ENCODE results near the gene MFF. TPM values are rescaled to one million over a fixed set of nuclear protein-coding genes. Genes with fewer than 3 reads are reported as not detected.

The MFF gene
- total and polyA plus RNA-seq, 10 of the 15 experiments (the other 5 are each of a cell fraction or from before 2014, with no cell fraction given): 19.6 to 131 (median 106) TPM

DNA sequence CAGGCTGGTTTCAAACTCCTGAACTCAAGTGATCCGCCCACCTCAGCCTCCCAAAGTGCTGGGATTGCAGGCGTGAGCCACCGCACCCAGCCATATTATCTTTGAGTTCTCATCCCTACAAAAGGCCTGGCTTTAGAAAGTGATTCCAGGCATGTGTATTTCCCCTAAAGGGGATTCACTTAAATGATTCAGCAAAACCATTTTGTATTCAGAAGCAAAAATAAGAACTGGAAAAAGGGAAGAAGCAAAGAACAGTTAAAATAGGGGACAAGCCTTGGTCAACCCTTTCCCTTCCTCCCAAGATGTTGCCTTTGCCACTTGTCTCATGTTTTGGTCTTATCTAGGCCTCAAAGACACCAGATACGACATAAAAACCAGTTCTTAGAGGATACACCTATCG is 43.5 kb downstream of the MFF start:
- H4K20me1 ChIP-seq (ENCODE audit: control insufficient read depth, insufficient read depth): no peaks in the 10 kb centered on the region

More for the DNA sequence above, 43.5 kb downstream of the MFF start:
- ATAC-seq: no peak
- H3K36me3 ChIP-seq (ENCODE audit: control insufficient read depth in 2 of 2, insufficient read depth in 2 of 2, low read length in 1 of 2): no peaks in the 10 kb centered on the region
- WGBS (ENCODE audit: insufficient coverage, insufficient replicate concordance, low lambda C conversion rate, missing lambda C conversion rate): 77% methylated on average over 5 of the region's 5 CpGs
- DNase-seq (ENCODE audit: low read depth, low spot score): no peak
- H3K4me2 ChIP-seq (ENCODE audit: control insufficient read depth, insufficient read depth): no peak overlapping the region
- POLR2A ChIA-PET: no interaction called here
- no peak overlapping the region for H2AFZ ChIP-seq (ENCODE audit: control insufficient read depth, low read depth, low read length)
- H3K9me3 ChIP-seq (replicated peaks; ENCODE audit: control insufficient read depth, insufficient read depth, low read length): no peaks in the 10 kb centered on the region
- intact Hi-C loops (cut with micrococcal nuclease; ENCODE audit: unreplicated experiment): no loop called here
- FAIRE-seq: no peak
- H3K27me3 ChIP-seq (replicated peaks in 1 of 2; ENCODE audit: control insufficient read depth in 2 of 2, insufficient read depth in 2 of 2, low read length in 1 of 2): no peaks in the 10 kb centered on the region
- no peaks in the 10 kb centered on the region for H3K79me2 ChIP-seq (ENCODE audit: control insufficient read depth, insufficient read depth, low read length)
- H3K27ac ChIP-seq (ENCODE audit: control insufficient read depth, insufficient read depth): no peak overlapping the region
- SMC1A ChIA-PET (ENCODE audit: uncharacterized antibody, unreplicated experiment): no interaction called here
- in situ Hi-C loops (cut with MboI): no loop called here
- RAD21 ChIA-PET (ENCODE audit: unreplicated experiment): no interaction called here
- no peaks in the 10 kb centered on the region for H3K4me1 ChIP-seq (ENCODE audit: control insufficient read depth, insufficient read depth, low read length)
- CTCF ChIA-PET: no interaction called here
- H3K4me3 ChIP-seq: no peak overlapping the region
- no TSS peak for BruUV-seq (replicated peaks)
- H3K9ac ChIP-seq (ENCODE audit: control insufficient read depth, insufficient read depth, low read length): no peak overlapping the region
- TF ChIP-seq POLR2AphosphoS2 (IDR thresholded peaks at IDR 0.05; ENCODE audit: low read depth, low read length): no peak
- no peak for TF ChIP-seq ZNF24 (IDR thresholded peaks at IDR 0.05)
- TF ChIP-seq POU2F2 (IDR thresholded peaks at IDR 0.05; ENCODE audit: borderline replicate concordance, low read depth, low read length): no peak
- TF ChIP-seq ESRRA (IDR thresholded peaks at IDR 0.05; ENCODE audit: low read length): no peak
- TF ChIP-seq, protein P1, sequence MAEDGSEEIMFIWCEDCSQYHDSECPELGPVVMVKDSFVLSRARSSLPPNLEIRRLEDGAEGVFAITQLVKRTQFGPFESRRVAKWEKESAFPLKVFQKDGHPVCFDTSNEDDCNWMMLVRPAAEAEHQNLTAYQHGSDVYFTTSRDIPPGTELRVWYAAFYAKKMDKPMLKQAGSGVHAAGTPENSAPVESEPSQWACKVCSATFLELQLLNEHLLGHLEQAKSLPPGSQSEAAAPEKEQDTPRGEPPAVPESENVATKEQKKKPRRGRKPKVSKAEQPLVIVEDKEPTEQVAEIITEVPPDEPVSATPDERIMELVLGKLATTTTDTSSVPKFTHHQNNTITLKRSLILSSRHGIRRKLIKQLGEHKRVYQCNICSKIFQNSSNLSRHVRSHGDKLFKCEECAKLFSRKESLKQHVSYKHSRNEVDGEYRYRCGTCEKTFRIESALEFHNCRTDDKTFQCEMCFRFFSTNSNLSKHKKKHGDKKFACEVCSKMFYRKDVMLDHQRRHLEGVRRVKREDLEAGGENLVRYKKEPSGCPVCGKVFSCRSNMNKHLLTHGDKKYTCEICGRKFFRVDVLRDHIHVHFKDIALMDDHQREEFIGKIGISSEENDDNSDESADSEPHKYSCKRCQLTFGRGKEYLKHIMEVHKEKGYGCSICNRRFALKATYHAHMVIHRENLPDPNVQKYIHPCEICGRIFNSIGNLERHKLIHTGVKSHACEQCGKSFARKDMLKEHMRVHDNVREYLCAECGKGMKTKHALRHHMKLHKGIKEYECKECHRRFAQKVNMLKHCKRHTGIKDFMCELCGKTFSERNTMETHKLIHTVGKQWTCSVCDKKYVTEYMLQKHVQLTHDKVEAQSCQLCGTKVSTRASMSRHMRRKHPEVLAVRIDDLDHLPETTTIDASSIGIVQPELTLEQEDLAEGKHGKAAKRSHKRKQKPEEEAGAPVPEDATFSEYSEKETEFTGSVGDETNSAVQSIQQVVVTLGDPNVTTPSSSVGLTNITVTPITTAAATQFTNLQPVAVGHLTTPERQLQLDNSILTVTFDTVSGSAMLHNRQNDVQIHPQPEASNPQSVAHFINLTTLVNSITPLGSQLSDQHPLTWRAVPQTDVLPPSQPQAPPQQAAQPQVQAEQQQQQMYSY (CRISPR knock-in tag; IDR thresholded peaks at IDR 0.05): no peak
- no peak for TF ChIP-seq NBN (IDR thresholded peaks at IDR 0.05)
- TF ChIP-seq YBX1 (IDR thresholded peaks at IDR 0.05): no peak
- no peak for TF ChIP-seq SMAD1 (IDR thresholded peaks at IDR 0.05; ENCODE audit: low read depth, partially characterized antibody)
